H1 (cell line): Measurements from ENCODE around the gene PPAN. TPM values are rescaled to one million over a fixed set of nuclear protein-coding genes. Genes with fewer than 3 reads are reported as not detected.

Source experiments
- CTCF ChIA-PET: fragments of 300-600 bp; sonication (Branson Sonifier 250); formaldehyde crosslinking; loops from one replicate; lab custom pipeline; 2021; ENCODE audit not compliant: partially characterized antibody; lab: Charles Lee
- POLR2A ChIA-PET: fragments of 300-600 bp; sonication (Branson Sonifier 250); formaldehyde crosslinking; loops from one replicate; lab custom pipeline; 2021; ENCODE audit warnings: inconsistent platforms; ENCODE audit not compliant: partially characterized antibody; lab: Charles Lee
- DNase-seq, 2 experiments: peaks; one replicate each; pipeline versions ENCODE4 v3.0.0 to v3.0.0-alpha.2; 2010 to 2022; ENCODE audit warnings: low spot score in 2 of 2, low read depth in 1 of 2, mixed read lengths in 1 of 2
- FAIRE-seq: peaks from 2 replicates; lab custom pipeline; 2011; peaks lifted over from hg19 to GRCh38; lab: Jason Lieb, UNC
- H2AFZ ChIP-seq: 2 replicates; pipeline ENCODE4 v1.8.1; 2012; ENCODE audit warnings: low read length, inconsistent platforms
- H2AK5ac ChIP-seq: 2 replicates; pipeline ENCODE4 v1.6.1; 2013; ENCODE audit warnings: low read depth, low read length
- H2BK120ac ChIP-seq: replicated peaks from 2 replicates; pipeline ENCODE3; 2013; ENCODE audit warnings: low read depth, low read length, inconsistent platforms
- H2BK12ac ChIP-seq: 2 replicates; pipeline ENCODE4 v1.6.1; 2013; ENCODE audit warnings: low read depth, low read length
- H2BK15ac ChIP-seq: 2 replicates; pipeline ENCODE4 v1.6.1; 2013; ENCODE audit warnings: low read length
- H2BK20ac ChIP-seq: 2 replicates; pipeline ENCODE4 v1.6.1; 2013; ENCODE audit warnings: low read length
- H2BK5ac ChIP-seq: 2 replicates; pipeline ENCODE4 v1.6.1; 2013; ENCODE audit warnings: low read depth, low read length
- H3K14ac ChIP-seq: 2 replicates; pipeline ENCODE4 v1.6.1; 2013; ENCODE audit warnings: inconsistent platforms; ENCODE audit not compliant: insufficient read length
- H3K18ac ChIP-seq: 2 replicates; pipeline ENCODE4 v1.6.1; 2013; ENCODE audit warnings: low read length; ENCODE audit errors: extremely low read depth
- H3K23ac ChIP-seq: 2 replicates; pipeline ENCODE4 v1.6.1; 2013; ENCODE audit warnings: inconsistent platforms; ENCODE audit not compliant: insufficient read length
- H3K23me2 ChIP-seq: 2 replicates; pipeline ENCODE4 v1.6.1; 2013; ENCODE audit warnings: low read depth, low read length
- H3K27ac ChIP-seq: 2 replicates; pipeline ENCODE4 v1.6.1; 2011; ENCODE audit warnings: low read depth, low read length, inconsistent platforms
- H3K27me3 ChIP-seq, 4 experiments: replicated peaks in 1 of 4; 1 replicate in 1 of 4; 2 replicates in 3 of 4; pipeline versions ENCODE4 v1.6.1 to v1.8.1; 2011 to 2013; ENCODE audit warnings: low read length in 3 of 4, mild to moderate bottlenecking in 3 of 4, inconsistent platforms in 2 of 4, mixed read lengths in 2 of 4, moderate library complexity in 1 of 4; ENCODE audit not compliant: control insufficient read depth in 3 of 4, insufficient read depth in 3 of 4; ENCODE audit errors: extremely low read depth in 1 of 4
- H3K36me3 ChIP-seq, 4 experiments: 2 replicates each; pipeline versions ENCODE4 v1.6.1 to v1.8.1; 2011 to 2013; ENCODE audit warnings: mild to moderate bottlenecking in 4 of 4, low read length in 3 of 4, moderate library complexity in 2 of 4, control low read depth in 1 of 4, inconsistent platforms in 1 of 4; ENCODE audit not compliant: insufficient read depth in 4 of 4, control insufficient read depth in 2 of 4
- H3K4ac ChIP-seq: replicated peaks from 2 replicates; pipeline ENCODE3; 2013; ENCODE audit warnings: low read length, low read depth, mixed read lengths, inconsistent platforms; ENCODE audit not compliant: insufficient read length
- H3K4me1 ChIP-seq, 4 experiments: replicated peaks in 1 of 4; 1 replicate in 1 of 4; 2 replicates in 3 of 4; pipeline versions ENCODE4 v1.6.1 to v1.8.1; 2011 to 2013; ENCODE audit warnings: low read length in 3 of 4, inconsistent platforms in 2 of 4, mixed read lengths in 1 of 4; ENCODE audit not compliant: insufficient read depth in 4 of 4, control insufficient read depth in 3 of 4
- H3K4me2 ChIP-seq, 2 experiments: 2 replicates each; pipeline versions ENCODE4 v1.6.1 to v1.8.1; 2011 to 2013; ENCODE audit warnings: low read depth in 2 of 2, low read length in 2 of 2, control low read depth in 1 of 2, inconsistent platforms in 1 of 2, mild to moderate bottlenecking in 1 of 2; ENCODE audit not compliant: insufficient read depth in 1 of 2
- H3K4me3 ChIP-seq, 4 experiments: fragments of 200-600, 300-600 bp in 1 of 4; sonication (generic), shearing (Covaris generic), sonication (Bioruptor Twin) in 1 of 4; 2 replicates each; pipeline versions ENCODE4 v1.5.1 to v1.8.1; 2011 to 2016; ENCODE audit warnings: low read length in 4 of 4, low read depth in 3 of 4, control low read depth in 2 of 4, inconsistent platforms in 2 of 4, mild to moderate bottlenecking in 2 of 4, mixed read lengths in 1 of 4, moderate library complexity in 1 of 4; ENCODE audit not compliant: insufficient read depth in 2 of 4; ENCODE audit errors: extremely low read depth in 1 of 4
- H3K56ac ChIP-seq: replicated peaks from 2 replicates; pipeline ENCODE3; 2013; ENCODE audit warnings: low read depth, mild to moderate bottlenecking, mixed read lengths, low read length, inconsistent platforms; ENCODE audit not compliant: insufficient read length
- H3K79me1 ChIP-seq: 2 replicates; pipeline ENCODE4 v1.6.1; 2013; ENCODE audit warnings: low read depth, low read length, control low read depth
- H3K79me2 ChIP-seq, 2 experiments: 2 replicates each; pipeline versions ENCODE4 v1.6.1 to v1.8.1; 2012 to 2013; ENCODE audit warnings: low read length in 2 of 2, mild to moderate bottlenecking in 2 of 2, inconsistent platforms in 1 of 2; ENCODE audit not compliant: insufficient read depth in 2 of 2, control insufficient read depth in 1 of 2
- H3K9ac ChIP-seq, 4 experiments: replicated peaks in 1 of 4; 1 replicate in 1 of 4; 2 replicates in 3 of 4; pipeline versions ENCODE4 v1.6.1 to v1.8.1; 2011 to 2013; ENCODE audit warnings: low read depth in 3 of 4, low read length in 3 of 4, control low read depth in 2 of 4, mild to moderate bottlenecking in 2 of 4, moderate library complexity in 2 of 4, inconsistent platforms in 1 of 4; ENCODE audit errors: extremely low read depth in 1 of 4
- H3K9me3 ChIP-seq, 2 experiments: 2 replicates each; pipeline versions ENCODE4 v1.6.1 to v1.8.1; 2012 to 2013; ENCODE audit warnings: mild to moderate bottlenecking in 2 of 2, moderate library complexity in 2 of 2, control low read depth in 1 of 2, inconsistent platforms in 1 of 2, low read depth in 1 of 2, low read length in 1 of 2, mixed read lengths in 1 of 2; ENCODE audit not compliant: insufficient read depth in 2 of 2
- H4K20me1 ChIP-seq, 2 experiments: replicated peaks in 1 of 2; 2 replicates each; pipeline versions ENCODE3 to v1.8.1; 2011 to 2013; ENCODE audit warnings: inconsistent platforms in 2 of 2, low read length in 2 of 2, mild to moderate bottlenecking in 1 of 2; ENCODE audit not compliant: insufficient read depth in 2 of 2, control insufficient read depth in 1 of 2
- H4K5ac ChIP-seq: 2 replicates; pipeline ENCODE4 v1.6.1; 2013; ENCODE audit warnings: low read length, low read depth, mixed read lengths, inconsistent platforms; ENCODE audit not compliant: insufficient read length
- H4K8ac ChIP-seq: 2 replicates; pipeline ENCODE4 v1.8.0; 2013; ENCODE audit warnings: mild to moderate bottlenecking, moderate library complexity, low read length, inconsistent platforms; ENCODE audit not compliant: insufficient read depth; ENCODE audit errors: extremely low read depth
- H4K91ac ChIP-seq: replicated peaks from 2 replicates; pipeline ENCODE3; 2013; ENCODE audit warnings: low read length, mixed read lengths, inconsistent platforms; ENCODE audit not compliant: insufficient read length
- BACH1 ChIP-seq: IDR thresholded peaks from 2 replicates; pipeline ENCODE4 v1.6.1; 2012; ENCODE audit warnings: low read length, improper control_type of control experiment
- CHD2 ChIP-seq: IDR thresholded peaks from 2 replicates; pipeline ENCODE4 v1.6.1; 2012; ENCODE audit warnings: low read length, improper control_type of control experiment
- JUN ChIP-seq: IDR thresholded peaks from 2 replicates; pipeline ENCODE4 v1.6.1; 2011; ENCODE audit warnings: low read depth, mild to moderate bottlenecking, improper control_type of control experiment, low read length
- RAD21 ChIP-seq, 2 experiments: IDR thresholded peaks in 1 of 2; conservative IDR thresholded peaks in 1 of 2; 2 replicates each; pipeline ENCODE4 v1.6.1; 2011; ENCODE audit warnings: low read depth in 2 of 2, low read length in 2 of 2, improper control_type of control experiment in 1 of 2, inconsistent platforms in 1 of 2, mild to moderate bottlenecking in 1 of 2, moderate library complexity in 1 of 2
- SP2 ChIP-seq: IDR thresholded peaks from 2 replicates; pipeline ENCODE4 v1.6.1; 2012; ENCODE audit warnings: mild to moderate bottlenecking, low read length, inconsistent platforms
- TEAD4 ChIP-seq: IDR thresholded peaks from 2 replicates; pipeline ENCODE4 v1.6.1; 2012; ENCODE audit warnings: low read depth, low read length, inconsistent platforms, mixed read lengths
- WGBS, 2 experiments: shearing (Covaris generic) in 1 of 2; methylation state at CpG; one replicate each; pipeline versions ENCODE4 v1.1.6 to v1.1.7; 2013 to 2015; ENCODE audit warnings: low lambda C conversion rate in 2 of 2, mixed read lengths in 2 of 2, inconsistent platforms in 1 of 2, low coverage in 1 of 2, missing lambda C conversion rate in 1 of 2; ENCODE audit not compliant: insufficient replicate concordance in 2 of 2, insufficient coverage in 1 of 2, insufficient read length in 1 of 2; ENCODE audit errors: extremely low coverage in 1 of 2, missing lambda C conversion rate in 1 of 2; 5-methylcytosine and 5-hydroxymethylcytosine counted together
- polyA plus RNA-seq, 7 experiments: library from polyadenylated mRNA; depleted of rRNA in 3 of 7; stranded (reverse) in 5 of 7; unstranded in 2 of 7; fragments of >200 nt in 5 of 7; fragments of 200-250 nt in 2 of 7; gene quantifications; 1 replicate in 5 of 7; 2 replicates in 1 of 7; 4 replicates in 1 of 7; pipeline versions ENCODE4 v1.2.1 to v1.2.3, GENCODE V29; 2011 to 2013; ENCODE audit warnings: missing spikeins in 2 of 7, mixed read lengths in 2 of 7
- total RNA-seq: library from RNA; stranded (reverse); fragmentation: NEBNext Ultra II Directional; extraction: Animal tissue kit (Norgen Biotek cat#: 25700); gene quantifications from 2 replicates; pipeline ENCODE4 v1.2.1, GENCODE V29; 2021

PPAN gene
- total and polyA plus RNA-seq, 2 of the 8 experiments (the other 6 are each of a cell fraction or from before 2014, with no cell fraction given): 48.8 to 74.4 TPM

GRCh38 chr19:10145031-10145430, 38.9 kb downstream of the PPAN start:
- Histone ChIP-seq H2AFZ (no peak overlapping the region), H4K20me1 (peaks cover 5 to 18% of the 10 kb centered on the region in 2 experiments), H3K23me2 (no peaks in the 10 kb centered on the region), H2BK5ac (no peak overlapping the region), H3K4me2 (no peak overlapping the region), H4K5ac (no peak overlapping the region), H3K4me3 (no peak overlapping the region), H4K91ac (no peak overlapping the region), H2AK5ac (no peak overlapping the region), H2BK12ac (no peak overlapping the region), H3K14ac (no peak overlapping the region), H3K27ac (no peak overlapping the region), H2BK120ac (no peak overlapping the region), H2BK15ac (no peak overlapping the region), H3K4me1 (no peaks in the 10 kb centered on the region), H3K18ac (no peak overlapping the region), H3K9ac (no peak overlapping the region), H3K9me3 (no peaks in the 10 kb centered on the region), H4K8ac (no peak overlapping the region), H3K27me3 (no peaks in the 10 kb centered on the region), H3K36me3 (peaks cover 49 to 88% (median 82%) of the 10 kb centered on the region in 4 experiments), H2BK20ac (no peak overlapping the region), H3K56ac (no peak overlapping the region), H3K79me1 (no peaks in the 10 kb centered on the region), H3K23ac (no peak overlapping the region), H3K79me2 (no peaks in the 10 kb centered on the region), H3K4ac (no peak overlapping the region)
- WGBS, 2 experiments: 89% methylated on average over 9 of the region's 10 CpGs; no CpG with 5 or more reads in 1 of the 2 experiments
- TF ChIP-seq BACH1: no peak
- no peak for TF ChIP-seq CHD2
- TF ChIP-seq JUN: no peak
- TF ChIP-seq TEAD4: no peak
- no peak for TF ChIP-seq SP2
- no peak for TF ChIP-seq RAD21 (IDR thresholded peaks at IDR 0.05 in 1 of 2, conservative IDR thresholded peaks at IDR 0.05 in 1 of 2; ENCODE audit: low read depth in 2 of 2, low read length in 2 of 2)
- ChIA-PET POLR2A (interaction anchor here (1.3 to 3.3 kb wide), 3 partner anchors 10 to 29 kb away, joined by 4 to 10 read pairs (median 8); no protein-coding TSS in a partner anchor), CTCF (interaction anchor here (1.0 to 1.8 kb wide), 5 partner anchors 25 to 227 kb away, joined by 3 read pairs; partner anchors contain the start of gene EIF3G)
- FAIRE-seq (no peak), DNase-seq (no peak)
